Renal cortex interstitium (tissue), 11 donors: ENCODE measurements around the gene MRPL28. TPM values are rescaled to one million over a fixed set of nuclear protein-coding genes. Genes with fewer than 3 reads are reported as not detected.
"Not testable (repeated sequence)": the region's sequence is repeated elsewhere in the genome, so short reads cannot be mapped to it uniquely, and the experiment has no call there.

Experiments used
- DNase-seq, 11 donors: peaks; one replicate each; pipeline ENCODE4 v3.0.0-alpha.2; 2013; ENCODE audit warnings: low read depth in 9 of 11, low spot score in 4 of 11; ENCODE audit errors: extremely low read depth in 1 of 11
- polyA plus RNA-seq, 3 donors: library from polyadenylated mRNA; unstranded; fragments of 120-200 nt; gene quantifications; one replicate each; pipeline ENCODE4 v1.2.1, GENCODE V29; 2013; ENCODE audit not compliant: insufficient read length in 3 of 3

The MRPL28 gene
- polyA plus RNA-seq, 3 donors, result 55.3 to 90.5 (median 65.3) TPM

DNA sequence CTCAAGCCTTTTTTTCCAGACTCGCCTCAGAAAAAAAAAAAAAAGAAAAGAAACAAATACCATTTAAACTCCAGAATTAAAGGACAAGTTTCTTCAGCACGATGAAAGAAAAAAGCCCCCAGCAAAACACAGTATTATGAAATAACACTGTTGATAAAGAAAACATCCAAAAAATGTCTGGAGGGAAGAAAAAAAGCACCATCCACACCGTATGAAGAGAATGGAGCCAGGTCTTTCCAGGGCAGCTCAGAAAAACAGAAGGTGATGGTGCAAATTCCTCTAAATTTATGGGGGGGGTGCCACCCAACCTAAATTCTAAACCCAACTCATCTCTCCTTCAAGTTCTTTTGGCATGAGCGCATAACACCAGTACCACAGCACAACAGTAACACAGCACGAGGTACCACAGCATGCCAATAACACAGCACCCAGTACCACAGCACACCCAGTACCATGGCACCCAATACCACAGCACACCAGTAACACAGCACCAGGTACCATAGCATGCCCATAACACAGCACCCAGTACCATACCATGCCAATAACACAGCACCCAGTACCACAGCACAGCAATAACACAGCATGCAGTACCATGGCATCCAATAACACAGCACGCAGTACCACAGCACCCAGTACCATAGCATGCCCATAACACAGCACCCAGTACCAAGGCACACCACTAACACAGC, 36.8 kb downstream of the MRPL28 start:
- DNase-seq, result no peak

DNA sequence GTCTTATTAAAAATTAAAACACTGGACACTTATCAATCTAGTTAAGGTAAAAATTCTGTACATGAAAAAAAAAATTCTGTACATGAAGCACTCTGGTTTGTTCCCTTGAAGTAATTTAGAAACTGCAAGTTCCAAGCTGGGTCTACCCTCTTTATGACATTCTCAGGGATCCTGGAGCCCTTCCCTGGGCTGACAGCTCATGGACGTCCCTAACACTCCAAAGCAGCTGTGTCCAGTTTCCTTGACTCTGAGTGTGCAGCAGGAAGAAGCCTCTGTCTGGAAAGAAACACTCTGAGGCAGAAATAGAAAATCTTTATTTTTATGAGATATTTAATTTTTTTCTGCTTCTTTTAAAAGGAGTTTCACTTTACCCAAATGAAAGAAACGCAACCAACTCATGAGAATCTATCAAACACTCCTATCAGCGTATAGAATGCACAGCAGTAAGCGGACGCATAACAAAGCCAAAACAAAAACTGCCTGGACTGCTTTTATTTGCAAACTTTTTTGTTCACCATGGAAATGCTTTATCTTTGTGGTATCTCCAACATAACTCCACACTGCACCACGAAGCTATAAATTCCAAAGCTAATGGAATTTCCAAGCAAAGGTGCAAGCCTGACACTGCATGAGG, 39.0 kb downstream of the MRPL28 start:
- DNase-seq, result not testable (repeated sequence)

DNA sequence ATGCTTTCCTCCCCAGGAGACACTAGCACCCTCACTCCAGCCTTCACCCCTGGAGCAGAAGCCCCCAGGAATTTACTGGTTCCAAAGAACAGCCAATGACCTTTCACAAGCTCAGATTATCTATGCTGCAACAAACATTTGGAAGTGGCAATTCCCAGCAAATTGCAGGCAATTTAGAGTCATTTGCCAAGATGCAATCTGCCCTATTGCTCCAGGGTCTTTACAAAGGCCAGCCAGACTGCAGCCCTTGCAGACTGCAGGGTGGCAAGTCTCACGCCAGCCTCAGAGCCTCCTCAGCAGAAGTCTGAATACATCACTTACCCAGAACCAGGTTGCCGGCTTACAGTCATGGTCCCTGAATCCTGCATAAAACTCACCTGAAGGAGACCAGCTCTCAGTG, 39.6 kb downstream of the MRPL28 start:
- DNase-seq, result no peak

DNA sequence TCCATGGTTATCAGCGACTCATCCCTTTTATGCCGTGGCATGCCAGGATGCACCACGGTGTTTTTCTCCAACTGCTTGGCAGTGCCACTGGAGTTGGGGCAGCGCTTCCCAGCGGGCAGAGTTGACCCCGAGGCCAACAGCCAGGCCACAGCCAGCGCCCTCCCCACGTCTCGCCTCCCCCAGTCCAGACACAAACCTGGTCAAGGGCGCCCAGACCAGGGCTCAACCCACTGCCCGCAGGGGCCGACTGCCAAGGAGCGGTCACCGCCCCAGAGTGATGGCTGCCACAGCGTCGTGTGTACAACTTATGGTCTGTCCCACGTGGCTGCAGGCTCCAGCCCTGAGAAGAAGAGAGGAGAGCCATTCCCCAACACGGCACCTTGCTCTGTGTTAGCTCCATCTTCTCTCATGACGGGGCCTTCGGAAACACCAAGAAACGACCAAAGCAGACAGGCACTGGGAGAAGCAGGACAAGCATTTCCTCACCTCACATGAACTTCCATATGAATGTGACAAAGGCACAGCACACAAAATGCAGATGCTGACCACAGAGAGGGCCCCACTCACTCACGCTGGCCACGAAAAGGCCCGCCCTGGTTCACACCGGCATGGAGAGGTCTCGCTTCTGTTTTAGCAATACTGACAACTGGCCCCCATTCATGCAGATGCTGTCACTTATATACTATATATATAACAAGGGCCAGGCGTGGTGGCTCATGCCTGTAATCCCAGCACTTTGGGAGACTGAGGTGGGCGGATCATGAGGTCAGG, 44.8 kb downstream of the MRPL28 start:
- no peak for DNase-seq

DNA sequence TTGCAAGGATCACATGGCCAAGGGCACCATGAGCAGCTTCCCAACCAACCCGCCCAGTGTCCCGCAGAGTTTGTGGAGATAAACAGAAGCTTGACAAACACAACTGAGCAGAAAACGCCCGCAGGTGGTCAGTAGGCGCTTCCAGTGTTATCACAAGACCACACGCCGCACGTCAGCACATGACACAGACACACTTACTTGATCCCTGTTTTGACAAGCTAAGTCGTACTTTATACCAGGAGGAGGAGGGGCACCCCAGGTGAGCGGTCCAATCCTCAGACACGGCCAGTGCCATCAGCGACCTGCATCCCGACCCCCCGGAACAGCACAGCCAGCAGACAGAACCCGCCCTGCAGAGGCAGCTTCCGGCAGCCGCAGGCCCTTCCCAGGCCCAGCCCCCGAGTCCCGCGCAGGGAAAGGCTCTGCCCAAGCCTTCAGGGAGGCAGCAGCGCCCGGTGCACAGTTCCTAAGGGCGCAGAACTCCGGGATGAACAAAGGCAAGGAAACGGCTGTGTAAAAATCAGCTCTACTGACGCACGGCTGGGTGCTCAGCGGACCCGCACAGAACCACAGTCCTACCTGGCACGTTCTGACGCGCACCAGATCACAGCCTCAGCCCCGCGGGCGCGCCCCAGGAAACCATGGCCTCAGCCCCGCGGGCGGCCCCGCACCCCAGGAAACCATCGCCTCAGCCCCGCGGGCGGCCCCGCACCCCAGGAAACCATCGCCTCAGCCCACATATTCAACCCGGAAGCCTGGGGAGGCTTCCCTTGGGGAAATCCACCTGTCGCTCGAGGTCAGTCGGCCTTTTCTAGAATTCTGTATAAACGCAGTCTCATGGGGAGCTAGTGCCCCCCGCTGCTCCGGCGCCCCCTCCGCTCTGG, 45.6 kb downstream of the MRPL28 start:
- DNase-seq, result no peak

DNA sequence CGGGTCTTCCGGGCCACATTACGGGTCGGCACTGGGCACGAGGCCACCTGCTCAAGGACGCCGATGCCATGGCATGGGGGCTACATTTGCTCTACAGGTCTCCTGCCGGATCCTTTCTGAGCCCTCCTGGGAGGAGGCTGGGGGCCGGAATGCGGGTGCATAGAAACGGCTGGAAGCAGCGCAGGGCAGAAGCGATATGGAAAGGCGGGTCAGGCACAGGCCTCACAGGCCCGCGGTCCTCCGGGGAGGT, 46.2 kb downstream of the MRPL28 start:
- no peak for DNase-seq

DNA sequence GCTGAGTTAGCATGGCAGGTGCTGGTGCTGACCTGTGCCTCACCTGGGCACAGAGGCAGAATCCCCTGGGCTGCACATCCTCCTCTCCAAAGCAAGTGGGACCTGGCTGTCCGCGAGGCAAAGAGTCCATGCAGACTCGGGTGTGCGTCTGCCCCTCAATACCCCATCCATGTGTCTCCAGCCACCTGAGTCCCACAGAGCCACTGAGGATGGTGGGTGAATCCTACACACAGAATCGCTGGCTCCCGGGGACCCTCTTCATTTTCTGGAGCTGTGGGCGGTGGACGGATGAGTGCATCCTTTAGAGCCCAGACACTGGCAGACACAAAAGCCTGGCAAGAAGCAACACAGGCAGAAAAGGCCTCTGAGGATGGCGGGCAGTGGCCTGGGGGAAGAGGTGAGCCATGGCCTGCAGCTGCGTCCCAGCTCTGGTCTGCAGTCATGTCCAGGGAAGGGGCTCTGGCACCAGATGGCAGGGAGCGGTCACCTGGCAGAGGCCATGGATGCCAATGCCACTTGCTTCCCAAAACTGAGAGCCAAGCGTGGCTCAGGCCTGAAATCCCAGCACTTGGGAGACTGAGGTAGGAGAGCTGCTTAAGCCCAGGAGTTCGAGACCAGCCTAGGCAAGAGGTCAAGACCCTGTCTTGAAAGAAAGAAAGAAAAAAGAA, 47.7 kb downstream of the MRPL28 start:
- no peak for DNase-seq

DNA sequence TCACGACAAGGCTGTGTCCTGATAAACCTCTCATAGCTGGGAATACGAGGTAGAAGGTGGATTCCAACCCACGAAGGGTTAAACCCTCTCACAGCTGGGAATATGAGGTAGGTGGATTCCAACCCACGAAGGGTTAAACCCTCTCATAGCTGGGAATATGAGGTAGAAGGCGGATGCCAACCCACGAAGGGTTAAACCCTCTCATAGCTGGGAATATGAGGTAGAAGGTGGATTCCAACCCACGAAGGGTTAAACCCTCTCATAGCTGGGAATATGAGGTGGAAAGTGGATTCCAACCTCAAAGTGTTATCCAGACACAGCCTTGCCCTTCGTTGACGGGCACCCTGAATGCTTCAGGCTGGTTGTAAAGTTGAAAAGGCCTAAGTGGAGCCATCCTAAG, 48.8 kb downstream of the MRPL28 start:
- no peak for DNase-seq

DNA sequence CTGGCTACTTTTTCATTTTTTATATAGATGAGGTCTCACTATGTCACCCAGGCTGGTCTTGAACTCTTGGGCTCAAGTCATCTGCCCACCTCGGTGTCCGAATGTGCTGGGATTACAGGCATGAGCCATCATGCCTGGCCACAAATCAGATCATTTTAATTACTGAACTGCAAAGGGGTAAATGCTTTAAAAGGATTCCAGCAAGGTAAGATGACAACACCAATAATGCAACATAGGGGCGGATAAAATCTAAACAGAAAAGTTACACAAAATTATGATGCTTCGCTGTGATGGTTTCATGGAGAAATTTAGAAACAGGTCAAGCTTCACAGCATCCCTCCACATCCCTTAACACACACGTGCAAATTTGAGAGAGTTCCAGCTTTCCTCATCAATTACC, 50.1 kb downstream of the MRPL28 start:
- DNase-seq, result no peak

DNA sequence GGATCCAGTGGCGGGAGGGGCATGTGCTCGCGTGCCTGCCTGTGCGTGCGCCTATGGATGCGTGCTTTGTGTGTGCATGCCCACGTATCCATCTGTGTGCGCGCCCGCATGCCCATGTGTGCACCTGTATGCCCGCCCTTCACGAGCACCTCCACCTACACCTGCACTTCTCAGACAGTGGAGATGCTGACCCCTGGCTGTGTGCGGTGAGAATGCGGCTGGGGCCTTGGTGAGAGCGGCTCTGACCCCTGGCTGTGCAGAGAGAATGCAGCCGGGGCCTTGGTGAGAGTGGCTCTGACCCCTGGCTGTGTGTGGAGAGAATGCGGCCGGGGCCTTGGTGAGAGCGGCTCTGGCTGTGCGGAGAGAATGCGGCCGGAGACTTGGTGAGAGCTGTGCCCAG, 51.7 kb downstream of the MRPL28 start:
- no peak for DNase-seq

DNA sequence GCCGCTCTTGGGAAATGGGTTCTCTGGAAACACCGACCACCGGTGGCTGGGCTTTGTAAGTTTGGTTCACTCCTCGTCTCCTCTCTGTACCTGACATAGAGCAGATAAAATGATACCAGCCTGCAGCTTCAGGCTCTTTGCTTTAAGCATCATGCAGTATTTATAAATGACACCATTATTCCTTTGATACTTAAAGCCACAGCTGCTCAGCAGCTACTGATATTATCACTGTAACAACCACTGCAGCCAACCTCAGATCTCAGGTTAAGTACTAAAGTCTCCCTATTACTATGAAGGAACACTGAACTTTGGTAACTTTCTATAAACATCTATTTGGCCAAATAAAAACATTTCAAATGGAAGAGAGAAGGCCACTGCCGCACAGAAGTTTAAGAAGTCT, 52.8 kb downstream of the MRPL28 start:
- no peak for DNase-seq

Other genes starting within 250 kb of the MRPL28 start
- 10 to 100 TPM; 28.6 to 31.4 (median 31.2) TPM for gene NPRL3, start 231.9 kb downstream of the MRPL28 start, polyA plus RNA-seq
- gene HBZ, start 217.9 kb downstream of the MRPL28 start, polyA plus RNA-seq, result 1 to 10 TPM in 2 of 3 donors, not detected in 1; 1.4 to 1.6 TPM
- gene HBM, start 204.6 kb downstream of the MRPL28 start, polyA plus RNA-seq, result 1 to 10 TPM; 5.0 to 5.2 (median 5.0) TPM
- 1,000 to 10,000 TPM in 2 of 3 donors, 100 to 1,000 TPM in 1; 873 to 1,661 (median 1,303) TPM for gene HBA2, start 197.7 kb downstream of the MRPL28 start, polyA plus RNA-seq
- gene HBA1, start 193.9 kb downstream of the MRPL28 start, polyA plus RNA-seq, result 1,000 to 10,000 TPM in 1 of 3 donors, 100 to 1,000 TPM in 2; 591 to 1,202 (median 749) TPM
- gene HBQ1, start 190.1 kb downstream of the MRPL28 start, polyA plus RNA-seq, result under 1 TPM; 0.67 to 0.98 (median 0.78) TPM
- gene LUC7L, start 141.1 kb downstream of the MRPL28 start, polyA plus RNA-seq, result 100 to 1,000 TPM; 120 to 175 (median 128) TPM
- gene FAM234A, start 135.7 kb downstream of the MRPL28 start, polyA plus RNA-seq, result 10 to 100 TPM; 72.6 to 86.1 (median 82.5) TPM
- gene RGS11, start 94.6 kb downstream of the MRPL28 start, polyA plus RNA-seq, result 1 to 10 TPM in 2 of 3 donors, under 1 TPM in 1; 0.89 to 2.2 (median 2.0) TPM
- gene ARHGDIG, start 89.9 kb downstream of the MRPL28 start, polyA plus RNA-seq, result 1 to 10 TPM; 1.3 to 6.1 (median 2.6) TPM
- gene PDIA2, start 87.4 kb downstream of the MRPL28 start, polyA plus RNA-seq, result 1 to 10 TPM in 2 of 3 donors, under 1 TPM in 1; 0.73 to 2.5 (median 1.6) TPM
- 10 to 100 TPM; 14.1 to 23.7 (median 22.2) TPM for gene AXIN1, start 17.8 kb downstream of the MRPL28 start, polyA plus RNA-seq
- 10 to 100 TPM; 56.7 to 71.2 (median 60.6) TPM for gene PGAP6, start 11.4 kb upstream of the MRPL28 start, polyA plus RNA-seq
- gene NME4, start 26.7 kb upstream of the MRPL28 start, polyA plus RNA-seq, result 100 to 1,000 TPM; 108 to 146 (median 134) TPM
- gene DECR2, start 31.3 kb upstream of the MRPL28 start, polyA plus RNA-seq, result 10 to 100 TPM; 20.7 to 47.6 (median 21.2) TPM
- gene RAB11FIP3, start 55.1 kb upstream of the MRPL28 start, polyA plus RNA-seq, result 100 to 1,000 TPM in 2 of 3 donors, 10 to 100 TPM in 1; 96.3 to 159 (median 104) TPM
- 10 to 100 TPM; 23.2 to 37.7 (median 35.0) TPM for gene CAPN15, start 157.2 kb upstream of the MRPL28 start, polyA plus RNA-seq
- 10 to 100 TPM in 2 of 3 donors, 1 to 10 TPM in 1; 5.7 to 14.0 (median 14.0) TPM for gene PRR35, start 189.9 kb upstream of the MRPL28 start, polyA plus RNA-seq
- 1 to 10 TPM; 5.1 to 8.9 (median 8.1) TPM for gene NHLRC4, start 196.5 kb upstream of the MRPL28 start, polyA plus RNA-seq
- 10 to 100 TPM; 49.0 to 82.6 (median 66.2) TPM for gene PIGQ, start 199.4 kb upstream of the MRPL28 start, polyA plus RNA-seq
- 10 to 100 TPM; 14.3 to 32.5 (median 23.6) TPM for gene RAB40C, start 219.5 kb upstream of the MRPL28 start, polyA plus RNA-seq